Effector CD4-positive, alpha-beta T cell (primary cell): ENCODE data around the gene PDZRN3.
"Not testable (repeated sequence)": the region's sequence is repeated elsewhere in the genome, so short reads cannot be mapped to it uniquely, and the experiment has no call there.

Experiments
- DNase-seq: peaks from one replicate; pipeline ENCODE4 v3.0.0-alpha.2; 2020

The PDZRN3 gene

DNA sequence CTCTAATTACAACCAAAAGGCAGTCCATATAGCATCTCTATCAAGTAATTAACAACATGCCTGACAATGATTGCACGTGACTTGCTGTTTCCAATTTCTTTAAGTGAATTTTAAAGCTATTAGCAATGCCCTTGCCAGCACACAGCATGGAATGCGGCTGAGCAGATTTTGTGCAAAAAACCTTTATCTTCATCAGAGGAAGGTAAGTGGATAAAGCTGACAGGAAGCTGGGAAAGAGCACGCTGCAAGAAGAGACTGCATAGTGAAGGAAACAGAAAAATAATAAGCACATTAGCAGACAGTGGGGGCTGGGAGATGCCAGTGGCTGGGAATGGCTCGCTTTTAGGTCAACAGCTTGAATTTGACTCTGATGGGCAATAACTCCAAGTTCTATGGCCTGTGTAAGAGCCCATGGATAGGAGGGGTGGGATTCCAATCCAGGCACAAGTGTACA lies 138.8 kb downstream of the PDZRN3 start:
- no peak for DNase-seq

DNA sequence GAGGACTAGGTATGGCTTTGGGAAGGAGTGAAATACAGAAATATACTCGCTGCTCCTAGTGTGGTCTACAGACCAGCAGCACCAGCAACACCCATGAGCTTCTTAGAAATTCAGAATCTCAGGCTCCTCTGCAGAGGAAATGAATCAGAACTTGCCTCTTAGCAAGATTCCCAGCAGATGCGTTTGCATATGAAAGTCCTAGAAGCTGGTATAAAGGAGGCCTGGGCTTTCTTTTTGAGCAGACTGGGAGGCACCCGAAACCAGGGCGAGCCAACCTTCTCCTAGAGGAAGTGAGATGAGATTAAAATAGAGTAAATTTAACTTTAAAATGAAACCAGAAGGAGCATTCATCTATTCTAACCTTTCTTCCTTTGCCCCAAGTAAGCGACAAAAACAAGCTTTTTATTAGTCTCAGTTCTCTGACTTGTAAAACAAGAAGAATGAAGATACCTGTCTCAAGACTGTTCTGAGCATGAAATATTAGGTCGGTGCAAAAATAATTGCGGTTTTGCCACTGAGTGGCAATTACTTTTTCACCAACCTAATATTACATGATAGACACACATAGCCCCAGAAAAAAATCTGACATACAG lies 140.0 kb downstream of the PDZRN3 start:
- no peak for DNase-seq

DNA sequence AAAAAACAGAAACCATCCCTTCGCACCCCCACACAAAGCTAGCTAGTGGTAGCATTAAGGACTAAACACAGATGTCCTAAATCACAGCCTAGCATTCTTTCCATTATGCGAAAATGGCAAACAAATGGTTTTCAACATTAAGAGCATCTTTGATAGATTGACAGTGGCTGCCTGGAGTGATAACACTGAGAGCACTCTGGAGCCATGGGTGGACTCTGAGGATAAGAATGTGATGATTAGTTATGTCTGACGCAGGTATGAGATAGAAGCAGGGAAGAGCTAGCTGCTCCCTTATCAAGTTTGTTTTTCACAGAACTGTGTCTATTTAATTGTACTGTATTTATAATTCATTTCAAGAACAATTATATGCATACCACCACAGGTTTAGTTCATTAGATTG lies 142.9 kb downstream of the PDZRN3 start:
- no peak for DNase-seq

DNA sequence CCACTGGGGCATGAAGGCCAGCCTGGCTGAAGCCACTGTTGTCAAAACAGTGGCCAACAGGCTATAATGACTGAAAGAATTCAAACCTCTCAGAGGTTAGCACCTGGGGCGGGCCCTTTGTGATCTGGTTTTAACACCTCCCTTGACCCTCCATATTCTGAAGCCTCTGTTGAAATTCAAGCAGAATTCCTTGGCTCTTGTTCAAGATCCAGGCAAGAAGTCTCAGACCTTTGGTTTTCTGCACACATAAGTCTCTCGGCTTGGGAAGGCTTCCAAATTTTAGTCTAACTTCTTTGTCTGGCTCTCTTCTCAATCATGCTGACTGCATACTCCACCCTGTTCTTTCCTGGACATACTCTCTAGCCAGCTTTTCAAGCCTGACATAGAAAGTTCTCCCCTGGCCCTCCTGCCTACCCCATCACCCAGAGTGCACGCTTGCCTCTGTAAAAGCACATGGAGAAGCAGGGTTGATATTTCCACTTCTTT lies 144.5 kb downstream of the PDZRN3 start:
- no peak for DNase-seq

DNA sequence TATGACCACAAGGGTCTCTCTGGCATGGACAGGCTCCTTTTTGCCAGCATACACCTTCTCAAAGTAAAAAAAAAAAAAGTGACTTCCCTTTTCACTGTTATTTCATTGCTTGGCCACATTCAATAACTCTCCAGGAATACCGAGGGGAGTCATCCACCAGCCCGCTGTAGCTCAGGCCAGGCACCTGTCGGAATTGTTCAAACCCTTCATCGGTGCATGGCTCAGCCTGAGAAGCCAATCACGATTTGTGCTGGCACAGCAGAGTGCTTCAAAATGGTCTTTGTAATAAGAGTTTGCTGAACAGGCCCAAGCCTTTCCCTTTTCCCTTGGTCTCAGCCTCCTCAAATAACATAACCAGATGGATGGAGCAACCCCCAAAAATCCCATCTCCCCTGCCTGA lies 145.4 kb downstream of the PDZRN3 start:
- no peak for DNase-seq

DNA sequence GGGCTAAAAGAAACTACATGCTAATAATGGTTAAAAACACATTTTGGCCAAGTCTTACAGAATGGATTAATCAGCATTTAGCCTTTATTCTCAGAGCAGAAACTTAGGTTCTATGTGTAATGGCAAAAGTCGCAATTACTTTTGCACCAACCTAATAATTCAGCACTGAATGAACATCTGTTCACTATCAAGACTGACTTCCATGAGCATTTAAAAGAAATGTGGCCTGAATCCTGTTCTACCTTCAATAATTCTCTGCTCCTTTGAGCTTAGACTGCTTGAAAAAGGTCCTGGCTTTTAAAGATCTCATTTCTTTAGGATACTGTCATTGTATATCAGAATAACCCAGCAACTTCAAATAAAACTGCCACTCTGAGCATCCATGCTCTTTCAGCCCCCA lies 145.9 kb downstream of the PDZRN3 start:
- DNase-seq, result no peak

DNA sequence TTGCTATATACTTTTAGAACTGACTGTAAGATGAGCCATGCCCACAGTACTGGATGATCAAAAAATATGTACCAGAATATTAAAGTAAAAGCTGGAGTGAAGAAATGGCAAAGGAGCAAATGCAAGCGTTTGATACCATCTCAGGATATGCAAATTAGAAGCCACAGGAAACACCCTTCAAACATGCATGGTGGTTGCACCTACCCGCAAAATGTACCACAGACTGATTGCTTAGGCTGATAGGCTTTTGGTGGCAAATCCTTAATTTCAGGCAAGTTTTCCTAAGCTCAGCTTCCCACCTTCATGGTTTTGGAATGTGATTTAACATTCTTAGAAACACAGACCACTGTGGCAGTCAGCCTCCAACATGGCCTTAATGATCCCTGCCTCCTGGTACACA lies 149.0 kb downstream of the PDZRN3 start:
- no peak for DNase-seq

DNA sequence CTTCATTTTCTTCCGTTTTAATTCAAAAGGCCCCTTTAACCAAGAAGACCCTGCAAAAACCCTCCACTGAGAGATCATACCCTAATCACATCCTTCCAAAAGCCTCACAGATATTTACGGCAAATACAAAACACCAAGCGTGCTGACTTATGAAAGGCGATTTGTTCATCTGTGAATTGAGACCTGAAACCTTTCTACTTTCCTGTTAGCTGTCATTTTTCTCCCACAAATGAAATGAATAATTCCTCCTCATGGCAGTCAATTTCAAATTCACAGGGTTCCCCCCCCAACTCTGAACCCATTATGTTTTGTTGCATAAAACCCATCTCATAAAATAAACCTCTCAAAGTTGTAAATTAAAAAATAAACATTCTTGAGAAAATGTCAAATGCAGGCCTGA lies 149.6 kb downstream of the PDZRN3 start:
- no peak for DNase-seq

DNA sequence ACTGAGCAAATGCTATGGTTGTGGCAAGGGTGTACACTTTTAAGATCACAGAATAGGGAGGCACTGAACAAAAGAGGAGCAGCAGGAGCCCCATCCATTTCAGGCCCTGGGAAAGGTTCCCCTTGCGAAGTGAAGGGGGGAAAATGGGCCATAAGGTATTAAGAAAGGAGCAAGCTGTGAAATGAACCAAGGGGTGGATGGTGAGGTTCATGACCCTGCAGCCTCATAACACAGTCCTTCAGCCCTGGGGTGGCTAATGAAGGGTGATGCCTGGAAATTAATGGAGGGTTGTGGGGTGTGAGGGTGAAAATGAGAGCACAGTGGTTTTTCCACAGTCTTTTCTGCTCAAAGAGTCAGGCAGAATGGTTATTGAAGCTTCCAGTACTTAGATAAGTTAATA lies 150.1 kb downstream of the PDZRN3 start:
- DNase-seq, result no peak

DNA sequence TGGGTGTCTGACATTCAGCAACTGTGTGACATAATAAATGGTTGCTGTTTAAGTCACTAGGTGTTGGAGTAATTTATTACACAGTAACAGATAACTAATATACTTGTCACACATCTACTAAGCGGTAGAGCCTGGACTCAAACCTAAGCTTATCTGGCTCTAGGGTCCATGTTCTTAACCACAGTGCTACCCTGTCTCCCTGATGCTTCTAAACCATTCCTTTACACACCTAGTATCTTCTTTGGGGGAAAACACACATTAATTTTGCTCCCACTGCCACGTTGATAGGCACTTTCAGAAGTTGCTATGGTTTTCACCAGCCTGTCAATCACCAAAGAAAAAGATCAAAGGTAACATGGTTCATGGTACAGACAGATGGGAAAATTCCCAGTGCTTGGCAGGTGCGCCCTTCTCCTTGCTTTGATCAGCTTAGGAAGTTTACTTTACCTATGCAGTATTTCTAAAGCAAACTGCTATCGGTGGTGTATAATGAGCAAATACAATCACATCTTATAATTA lies 150.8 kb downstream of the PDZRN3 start:
- no peak for DNase-seq

DNA sequence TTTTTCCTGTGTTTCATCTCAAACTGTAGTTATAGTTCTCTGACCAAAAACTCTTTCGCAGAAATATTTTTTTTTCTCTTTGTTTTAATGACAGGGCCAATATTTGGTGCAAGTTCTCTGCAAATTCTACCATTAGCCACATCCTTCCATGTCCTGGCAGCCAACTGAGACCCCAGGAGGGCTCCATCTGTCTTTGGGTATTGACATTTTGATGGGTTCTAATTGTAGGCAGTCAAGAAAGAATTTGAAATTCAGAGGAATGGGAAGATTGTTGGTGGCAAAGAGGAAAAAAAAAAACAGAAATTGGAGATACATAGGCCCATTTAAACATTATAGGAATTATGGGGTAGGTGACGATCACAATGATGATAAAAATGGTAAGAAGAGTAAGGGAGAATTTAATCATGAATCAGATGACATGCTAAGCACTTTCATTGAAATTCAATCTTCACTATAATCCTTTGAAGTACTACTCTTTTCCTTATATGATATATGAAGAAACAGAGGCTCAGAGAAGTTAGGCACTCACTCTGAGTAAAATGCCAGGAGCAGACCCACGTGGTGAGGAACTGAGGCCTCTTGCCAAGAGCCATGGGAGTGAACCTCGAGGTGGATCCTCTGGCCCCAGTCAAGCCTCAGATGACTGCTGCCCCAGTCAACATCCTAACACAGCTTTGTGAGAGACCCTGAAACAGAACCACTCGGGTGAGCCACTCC lies 151.4 kb downstream of the PDZRN3 start:
- DNase-seq, result no peak

DNA sequence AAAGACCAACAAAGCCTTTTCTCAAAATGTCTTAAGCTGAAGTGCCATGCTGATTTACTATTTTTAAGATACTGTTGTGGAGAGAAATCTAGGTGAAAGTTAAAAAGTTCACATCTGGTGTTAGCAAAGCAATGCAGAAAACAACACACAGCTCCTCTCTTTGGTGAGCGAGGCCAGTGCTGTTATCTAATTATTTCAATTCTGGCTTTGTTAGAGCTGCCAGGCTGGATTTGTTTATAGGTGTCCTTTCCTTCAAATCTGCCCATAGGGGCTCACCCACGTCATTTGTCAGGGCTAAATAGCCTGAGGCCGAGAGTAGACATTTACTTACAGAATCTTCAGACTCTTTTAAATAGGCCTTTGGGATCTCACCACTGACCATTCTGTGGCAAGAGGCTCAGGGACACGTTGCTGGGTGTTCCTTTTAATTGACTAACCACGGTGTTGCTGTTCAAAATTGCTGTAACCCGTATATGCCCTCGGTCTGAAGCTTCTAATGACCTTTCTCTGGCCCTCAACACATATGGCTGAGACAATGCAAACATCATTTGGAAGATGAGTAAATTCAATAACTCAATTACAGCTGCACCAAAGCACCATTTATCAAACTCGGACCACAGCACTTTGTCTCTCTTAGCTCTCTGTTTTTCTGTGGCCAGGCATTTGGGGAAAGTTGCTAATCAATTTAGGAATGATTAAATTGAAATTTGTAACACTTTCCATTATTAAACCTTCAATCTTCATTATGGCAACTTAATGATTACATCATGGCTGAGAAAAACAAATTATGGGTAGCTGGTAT lies 152.6 kb downstream of the PDZRN3 start:
- DNase-seq, result no peak

DNA sequence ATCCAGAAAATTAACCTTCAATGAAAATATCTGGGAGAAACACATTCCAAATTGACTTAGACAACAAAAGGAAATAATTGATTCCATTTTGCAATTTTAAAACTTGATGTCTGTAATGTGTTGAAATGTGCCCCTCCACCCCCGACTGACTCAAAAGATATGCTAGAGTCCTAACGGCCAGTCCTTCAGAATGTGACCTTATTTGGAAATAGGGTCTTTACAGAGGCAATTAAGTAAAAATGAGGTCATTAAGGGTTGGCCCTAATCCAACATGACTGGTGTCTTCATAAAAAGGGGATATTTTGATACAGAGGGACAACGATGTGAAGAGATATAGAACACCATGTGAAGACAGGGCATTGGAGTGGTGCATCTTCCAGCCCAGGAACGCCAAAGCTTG lies 153.9 kb downstream of the PDZRN3 start:
- no peak for DNase-seq

DNA sequence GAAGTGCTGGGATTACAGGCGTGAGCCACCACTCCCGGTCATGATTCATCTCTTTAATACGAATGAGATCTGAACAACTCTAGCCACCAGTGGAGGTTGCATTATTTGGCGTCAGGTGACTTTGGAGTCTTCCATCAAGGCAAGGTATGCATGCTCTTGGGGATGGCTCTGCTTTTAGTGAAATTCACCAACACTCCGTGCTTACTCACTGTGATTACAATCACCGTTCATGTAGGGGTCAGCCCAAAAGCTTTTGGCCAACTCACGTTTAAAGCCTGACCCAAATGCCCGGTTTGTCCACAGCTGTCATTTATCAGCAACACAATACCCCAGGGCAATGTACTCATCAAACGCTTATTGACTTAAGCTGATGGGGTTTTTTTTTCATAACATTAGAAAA lies 155.4 kb downstream of the PDZRN3 start:
- no peak for DNase-seq

DNA sequence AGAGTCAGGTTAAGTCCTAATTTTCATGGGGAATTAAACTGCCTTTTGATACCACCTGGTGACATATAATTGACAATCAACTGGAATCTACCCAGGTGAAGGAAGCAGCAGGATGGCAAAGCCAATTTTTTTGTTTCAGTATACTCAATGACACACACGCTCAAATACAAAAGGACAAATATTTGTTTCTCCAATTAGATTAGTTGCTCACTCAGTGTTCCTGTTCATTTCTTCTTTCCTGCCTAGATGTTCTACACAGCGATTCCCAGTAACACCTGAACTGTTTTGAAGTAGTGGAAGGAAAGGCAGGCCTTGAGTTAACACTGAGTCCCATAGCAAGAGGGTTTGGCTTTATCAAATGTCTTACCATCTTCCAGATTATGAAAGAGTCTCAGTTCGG lies 157.5 kb downstream of the PDZRN3 start:
- no peak for DNase-seq

DNA sequence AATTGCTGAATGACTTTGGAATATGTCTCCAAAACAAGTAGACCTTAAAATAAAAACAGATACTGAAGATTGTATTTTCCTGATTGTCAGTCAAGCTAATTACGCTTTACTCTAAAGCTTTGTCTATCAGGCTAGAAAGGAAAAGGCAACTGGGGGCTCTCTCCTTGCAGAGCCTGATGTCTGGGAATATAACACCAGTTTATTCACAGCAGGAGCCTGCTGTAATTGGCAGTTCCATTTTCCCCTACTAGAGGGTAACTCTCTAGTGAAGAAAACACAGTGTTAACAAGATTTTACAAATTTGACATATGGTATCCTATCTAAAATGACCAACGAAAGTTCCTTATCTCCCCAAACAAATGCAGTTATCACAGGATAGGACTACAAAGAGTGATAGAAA lies 158.8 kb downstream of the PDZRN3 start:
- no peak for DNase-seq

DNA sequence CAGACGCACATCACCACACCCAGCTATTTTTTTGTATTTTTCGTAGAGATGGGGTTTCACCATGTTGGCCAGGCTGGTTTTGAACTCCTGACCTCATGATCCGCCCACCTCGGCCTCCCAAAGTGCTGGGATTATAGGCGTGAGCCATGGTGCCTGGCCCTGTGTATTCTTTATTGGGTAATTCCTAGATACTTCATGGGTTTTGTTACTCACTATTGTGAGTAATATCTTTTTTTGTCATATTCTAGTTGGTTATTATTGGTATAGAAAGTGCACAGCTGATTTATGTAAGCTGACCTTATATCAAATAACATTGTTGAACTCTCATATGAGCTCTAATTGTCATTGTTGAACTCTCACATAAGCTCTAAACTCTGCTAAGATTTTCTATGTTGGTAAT lies 160.6 kb downstream of the PDZRN3 start:
- not testable (repeated sequence) for DNase-seq

DNA sequence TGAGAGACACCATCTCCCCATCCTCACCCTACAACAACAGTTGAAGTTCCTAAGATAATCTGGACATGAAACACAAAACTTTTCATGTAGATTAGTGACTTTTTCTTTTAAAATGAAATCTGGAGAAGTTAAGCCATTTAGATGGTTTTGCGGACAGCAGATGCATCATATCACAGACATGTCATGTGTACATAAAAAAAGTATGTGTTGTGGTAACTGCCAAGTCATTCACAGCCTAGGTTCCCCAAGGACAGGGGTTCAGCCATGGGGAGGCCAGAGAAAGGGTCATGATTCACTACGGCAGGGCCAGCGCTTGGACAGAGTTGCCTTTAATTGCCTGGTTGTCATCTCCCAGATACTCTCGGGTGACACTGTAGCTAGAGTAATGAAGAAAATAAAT lies 163.2 kb downstream of the PDZRN3 start:
- DNase-seq, result no peak

DNA sequence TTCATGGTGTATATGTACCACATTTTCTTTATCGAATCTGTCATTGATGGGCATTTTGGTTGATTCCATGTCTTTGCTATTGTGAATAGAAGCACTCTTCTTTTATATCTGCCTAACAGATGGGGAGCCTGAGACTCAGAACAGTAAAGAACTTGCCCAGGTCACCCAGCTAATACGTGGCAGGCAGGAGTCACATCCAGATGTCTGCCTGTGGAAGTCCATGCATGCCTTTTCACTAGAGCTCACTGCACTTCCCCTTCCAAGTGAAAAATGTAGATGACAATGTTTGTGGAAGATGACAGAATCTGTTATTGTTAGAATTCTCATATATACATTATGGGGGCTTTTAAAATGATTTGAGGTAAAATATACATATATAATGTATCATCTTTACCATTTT lies 165.0 kb downstream of the PDZRN3 start:
- DNase-seq, result no peak

DNA sequence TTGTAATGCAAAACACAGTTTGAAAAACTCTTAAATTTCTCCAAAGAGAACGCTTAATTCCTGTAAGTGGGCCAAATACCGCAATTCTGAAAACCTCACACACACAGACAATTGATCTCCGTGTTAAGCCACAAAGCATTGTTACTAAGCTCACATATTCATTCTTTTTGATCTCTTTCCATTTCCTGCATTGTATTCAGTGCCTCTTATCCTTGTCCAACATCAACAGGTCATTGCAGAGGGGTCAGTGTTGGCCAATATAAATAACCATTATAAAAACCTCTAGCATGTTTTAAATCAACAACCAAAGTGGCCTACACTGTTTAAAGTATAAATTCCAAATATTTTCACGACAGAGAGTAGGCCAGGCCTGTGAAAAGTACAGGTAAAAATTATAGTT lies 171.1 kb downstream of the PDZRN3 start:
- no peak for DNase-seq

DNA sequence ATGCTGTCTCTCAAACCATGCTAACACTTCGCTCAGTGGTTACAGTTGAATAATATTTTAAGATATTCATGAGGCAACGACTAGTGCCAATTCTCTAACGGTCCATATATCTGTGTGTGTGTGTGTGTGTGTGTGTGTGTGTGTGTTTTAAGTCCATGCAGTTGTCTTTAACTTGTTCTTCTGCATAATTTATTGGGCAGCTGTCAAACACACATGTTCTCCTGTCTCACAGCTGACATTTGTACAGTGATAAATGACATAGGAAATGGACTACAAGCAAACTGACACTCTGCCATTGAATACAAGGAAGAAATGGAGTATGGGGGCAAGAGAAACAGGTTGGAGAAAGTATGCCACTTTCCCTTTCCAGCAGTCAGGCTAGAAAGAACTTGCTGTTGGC lies 172.0 kb downstream of the PDZRN3 start:
- no peak for DNase-seq

DNA sequence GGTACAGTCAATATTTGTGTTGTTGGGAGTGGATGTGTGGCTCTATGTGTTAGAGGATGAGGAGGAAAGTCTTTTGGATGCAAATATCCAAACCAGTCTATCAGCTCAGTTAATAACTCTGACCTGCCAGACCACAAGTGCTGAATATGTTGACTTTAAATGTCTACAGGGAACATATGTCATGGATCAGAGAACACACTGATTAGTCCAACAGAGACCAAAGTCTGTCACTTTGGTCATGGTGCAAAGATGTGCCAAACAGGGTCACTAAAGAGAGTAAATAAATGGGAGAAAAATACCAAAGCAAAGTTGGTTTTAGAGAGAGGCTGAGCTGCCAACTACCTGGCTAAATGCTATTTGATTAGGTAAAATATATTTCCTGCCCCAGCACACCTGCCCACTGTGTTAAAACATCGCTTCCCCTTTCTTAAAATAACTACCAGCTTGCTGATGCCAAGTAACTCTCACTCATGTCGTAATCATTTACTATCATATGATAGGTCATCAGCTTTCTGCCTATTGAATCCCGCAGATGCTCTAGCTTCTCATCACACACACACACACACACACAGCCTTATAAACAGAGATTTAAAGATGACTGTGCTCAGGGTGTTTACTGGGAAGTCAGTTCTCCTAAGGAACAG lies 173.3 kb downstream of the PDZRN3 start:
- DNase-seq, result no peak

DNA sequence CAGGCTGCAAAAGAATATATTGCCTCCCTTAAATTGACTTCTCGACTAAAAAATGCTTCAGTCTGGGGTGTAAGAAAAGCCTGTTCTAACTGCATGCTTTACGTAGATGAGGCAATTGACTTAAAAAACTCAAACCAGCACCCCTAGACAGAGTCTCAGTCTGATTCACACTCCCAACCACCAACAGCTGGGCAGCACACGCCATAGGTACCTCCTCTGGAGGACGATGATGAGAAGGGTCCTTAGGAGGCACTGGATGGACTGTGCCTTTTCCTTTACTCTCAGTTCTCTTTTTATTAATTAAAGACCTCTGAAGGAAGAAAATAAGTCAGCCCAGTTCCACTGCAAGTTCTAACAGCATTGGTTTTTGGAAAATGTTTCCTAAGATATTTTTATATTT lies 175.0 kb downstream of the PDZRN3 start:
- DNase-seq, result no peak
